Lung (tissue), 12 donors: ENCODE results near the gene ATG5. TPM values are rescaled to one million over a fixed set of nuclear protein-coding genes. Genes with fewer than 3 reads are reported as not detected.

Experiments
- ATAC-seq: fragments of 200-7000 bp; cut with Tn5 transposase; one replicate; pipeline ENCODE4 v1.9.1; 2020; ENCODE audit warnings: moderate number of reproducible peaks; ENCODE audit not compliant: insufficient read depth, low FRiP score
- DNase-seq, 3 donors: peaks; one replicate each; pipeline ENCODE4 v3.0.0-alpha.2; 2013 to 2017
- H3K27ac ChIP-seq, 2 donors: one replicate each; pipeline ENCODE4 v1.5.1; 2013; ENCODE audit warnings: mild to moderate bottlenecking in 2 of 2, moderate library complexity in 2 of 2, control low read depth in 1 of 2, inconsistent platforms in 1 of 2, low read depth in 1 of 2, low read length in 1 of 2
- H3K27me3 ChIP-seq, 3 donors: one replicate each; pipeline ENCODE4 v1.5.1; 2013; ENCODE audit warnings: low read length in 2 of 3; ENCODE audit not compliant: control insufficient read depth in 3 of 3, insufficient read depth in 3 of 3
- H3K36me3 ChIP-seq, 4 donors: one replicate each; pipeline ENCODE4 v1.5.1; 2013; ENCODE audit warnings: low read length in 4 of 4, mild to moderate bottlenecking in 1 of 4, moderate library complexity in 1 of 4; ENCODE audit not compliant: control insufficient read depth in 4 of 4, insufficient read depth in 4 of 4
- H3K4me1 ChIP-seq, 5 donors: one replicate each; pipeline ENCODE4 v1.5.1; 2013; ENCODE audit warnings: low read length in 5 of 5, mild to moderate bottlenecking in 2 of 5, moderate library complexity in 1 of 5; ENCODE audit not compliant: control insufficient read depth in 5 of 5, insufficient read depth in 5 of 5
- H3K4me3 ChIP-seq: one replicate; pipeline ENCODE4 v1.5.1; 2013; ENCODE audit warnings: mild to moderate bottlenecking, control low read depth, moderate library complexity
- H3K9ac ChIP-seq, 2 donors: one replicate each; pipeline ENCODE4 v1.5.1; 2013; ENCODE audit warnings: low read length in 2 of 2, control low read depth in 1 of 2; ENCODE audit not compliant: insufficient read depth in 1 of 2
- H3K9me3 ChIP-seq, 4 donors: one replicate each; pipeline ENCODE4 v1.5.1; 2013; ENCODE audit warnings: low read length in 3 of 4, mild to moderate bottlenecking in 1 of 4, moderate library complexity in 1 of 4; ENCODE audit not compliant: control insufficient read depth in 4 of 4, insufficient read depth in 3 of 4
- CTCF ChIP-seq: IDR thresholded peaks from 2 replicates; pipeline ENCODE4 v1.5.1; 2012; ENCODE audit warnings: mild to moderate bottlenecking; ENCODE audit errors: control extremely low read depth, extremely low read depth
- WGBS, 2 donors: extraction: QIAGEN DNeasy Blood & Tissue Kit; methylation state at CpG; one replicate each; pipeline ENCODE4 v1.1.7; 2013; 5-methylcytosine and 5-hydroxymethylcytosine counted together
- polyA plus RNA-seq, 2 donors: library from polyadenylated mRNA; stranded (reverse); fragments of 200-250 nt; gene quantifications; one replicate each; pipeline ENCODE4 v1.2.1, GENCODE V29; 2013
- total RNA-seq, 2 donors: library from RNA; depleted of rRNA in 1 of 2; stranded (reverse); fragments of >200 nt in 1 of 2; gene quantifications; one replicate each; pipeline ENCODE4 v1.2.1, GENCODE V29; 2014 to 2021
- donor health status: control.
- donor health status: control.
- donor health status: Bipolar disorder and iron deficiency.
- donor health status: healthy.
- donor health status: DM: yes; HTN: yes; CAD: no.

ATG5 gene
- total and polyA plus RNA-seq, 4 donors = 15.0 to 54.2 (median 22.3) TPM

GRCh38 chr6:106334646-106335448 lies 9.3 kb upstream of the ATG5 start:
- DNase-seq (peak; percentile 25 to 55 (median 47)), ATAC-seq (peak; percentile 75)
- Histone ChIP-seq H3K9ac (no peak overlapping the region), H3K4me1 (no peaks in the 10 kb centered on the region), H3K36me3 (no peaks in the 10 kb centered on the region), H3K27me3 (peaks cover 0 to 8% (median 3%) of the 10 kb centered on the region in 3 donors), H3K27ac (no peak overlapping the region), H3K4me3 (no peak overlapping the region), H3K9me3 (no peaks in the 10 kb centered on the region)
- peak; percentile 54 for TF ChIP-seq CTCF
- WGBS, 2 donors = 25 to 38% methylated on average over 5 of the region's 5 CpGs

DNA sequence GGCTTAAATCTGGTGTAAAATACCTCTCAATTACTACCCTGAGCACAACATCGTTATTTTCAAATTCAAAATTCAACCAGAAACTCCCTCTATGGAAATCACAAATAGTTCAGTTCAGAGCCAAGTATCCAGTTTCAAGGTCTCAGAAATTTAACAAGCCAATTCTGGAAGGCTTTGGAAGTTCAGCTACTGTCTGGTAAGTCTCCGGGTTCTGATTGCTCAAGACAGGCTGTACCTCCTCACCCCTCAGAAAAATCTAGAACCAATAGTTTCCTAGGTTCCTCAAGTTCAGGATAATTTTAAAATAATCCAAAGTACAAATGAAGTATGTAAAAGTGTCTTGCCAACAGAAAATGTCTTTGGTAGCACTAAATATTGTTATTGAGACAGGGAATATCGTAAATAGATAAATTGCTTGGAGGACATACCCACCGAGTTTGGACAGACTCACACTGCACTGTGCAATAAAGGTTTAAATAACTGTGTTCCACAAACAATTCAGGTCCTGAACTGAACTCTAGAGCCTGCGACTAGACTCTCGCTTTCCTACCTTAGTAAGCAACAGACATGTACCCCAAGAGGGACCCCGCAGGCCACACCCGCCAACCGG lies 729 bp downstream of the ATG5 start:
- peak in 1 of 3 donors; percentile 12 for DNase-seq
- peak overlapping the region; percentile 94 to 95 for H3K27ac ChIP-seq
- no peak for ATAC-seq
- H3K9me3 ChIP-seq = no peaks in the 10 kb centered on the region
- peak overlapping the region; percentile 67 to 80 for H3K9ac ChIP-seq
- H3K4me3 ChIP-seq = peak overlapping the region; percentile 79
- no peak for TF ChIP-seq CTCF
- H3K36me3 ChIP-seq = no peaks in the 10 kb centered on the region
- 4 to 5% methylated on average over 9 of the region's 9 CpGs for WGBS, 2 donors
- H3K4me1 ChIP-seq = peaks cover 0 to 12% (median 9%) of the 10 kb centered on the region in 5 donors
- H3K27me3 ChIP-seq = peaks cover 0 to 10% (median 0%) of the 10 kb centered on the region in 3 donors

GRCh38 chr6:106321940-106322339 lies 3.6 kb downstream of the ATG5 start:
- ATAC-seq = no peak
- Histone ChIP-seq H3K36me3 (no peaks in the 10 kb centered on the region), H3K27me3 (no peaks in the 10 kb centered on the region), H3K27ac (no peak overlapping the region), H3K9ac (no peak overlapping the region), H3K9me3 (no peaks in the 10 kb centered on the region), H3K4me1 (peaks cover 0 to 12% (median 9%) of the 10 kb centered on the region in 5 donors), H3K4me3 (no peak overlapping the region)
- no peak for DNase-seq
- no peak for TF ChIP-seq CTCF
- 95 to 96% methylated on average over 4 of the region's 4 CpGs for WGBS, 2 donors
